H1 (cell line): ENCODE results near the gene COX10. TPM values are rescaled to one million over a fixed set of nuclear protein-coding genes. Genes with fewer than 3 reads are reported as not detected.

ENCODE experiments used
- CTCF ChIA-PET: fragments of 300-600 bp; sonication (Branson Sonifier 250); formaldehyde crosslinking; loops from one replicate; lab custom pipeline; 2021; ENCODE audit not compliant: partially characterized antibody; lab: Charles Lee
- POLR2A ChIA-PET: fragments of 300-600 bp; sonication (Branson Sonifier 250); formaldehyde crosslinking; loops from one replicate; lab custom pipeline; 2021; ENCODE audit warnings: inconsistent platforms; ENCODE audit not compliant: partially characterized antibody; lab: Charles Lee
- DNase-seq, 2 experiments: peaks; one replicate each; pipeline versions ENCODE4 v3.0.0 to v3.0.0-alpha.2; 2010 to 2022; ENCODE audit warnings: low spot score in 2 of 2, low read depth in 1 of 2, mixed read lengths in 1 of 2
- FAIRE-seq: peaks from 2 replicates; lab custom pipeline; 2011; peaks lifted over from hg19 to GRCh38; lab: Jason Lieb, UNC
- H2AFZ ChIP-seq: 2 replicates; pipeline ENCODE4 v1.8.1; 2012; ENCODE audit warnings: low read length, inconsistent platforms
- H2AK5ac ChIP-seq: 2 replicates; pipeline ENCODE4 v1.6.1; 2013; ENCODE audit warnings: low read depth, low read length
- H2BK120ac ChIP-seq: replicated peaks from 2 replicates; pipeline ENCODE3; 2013; ENCODE audit warnings: low read depth, low read length, inconsistent platforms
- H2BK12ac ChIP-seq: 2 replicates; pipeline ENCODE4 v1.6.1; 2013; ENCODE audit warnings: low read depth, low read length
- H2BK15ac ChIP-seq: 2 replicates; pipeline ENCODE4 v1.6.1; 2013; ENCODE audit warnings: low read length
- H2BK20ac ChIP-seq: 2 replicates; pipeline ENCODE4 v1.6.1; 2013; ENCODE audit warnings: low read length
- H2BK5ac ChIP-seq: 2 replicates; pipeline ENCODE4 v1.6.1; 2013; ENCODE audit warnings: low read depth, low read length
- H3K14ac ChIP-seq: 2 replicates; pipeline ENCODE4 v1.6.1; 2013; ENCODE audit warnings: inconsistent platforms; ENCODE audit not compliant: insufficient read length
- H3K18ac ChIP-seq: 2 replicates; pipeline ENCODE4 v1.6.1; 2013; ENCODE audit warnings: low read length; ENCODE audit errors: extremely low read depth
- H3K23ac ChIP-seq: 2 replicates; pipeline ENCODE4 v1.6.1; 2013; ENCODE audit warnings: inconsistent platforms; ENCODE audit not compliant: insufficient read length
- H3K23me2 ChIP-seq: 2 replicates; pipeline ENCODE4 v1.6.1; 2013; ENCODE audit warnings: low read depth, low read length
- H3K27ac ChIP-seq: 2 replicates; pipeline ENCODE4 v1.6.1; 2011; ENCODE audit warnings: low read depth, low read length, inconsistent platforms
- H3K27me3 ChIP-seq, 4 experiments: replicated peaks in 1 of 4; 1 replicate in 1 of 4; 2 replicates in 3 of 4; pipeline versions ENCODE4 v1.6.1 to v1.8.1; 2011 to 2013; ENCODE audit warnings: low read length in 3 of 4, mild to moderate bottlenecking in 3 of 4, inconsistent platforms in 2 of 4, mixed read lengths in 2 of 4, moderate library complexity in 1 of 4; ENCODE audit not compliant: control insufficient read depth in 3 of 4, insufficient read depth in 3 of 4; ENCODE audit errors: extremely low read depth in 1 of 4
- H3K36me3 ChIP-seq, 4 experiments: 2 replicates each; pipeline versions ENCODE4 v1.6.1 to v1.8.1; 2011 to 2013; ENCODE audit warnings: mild to moderate bottlenecking in 4 of 4, low read length in 3 of 4, moderate library complexity in 2 of 4, control low read depth in 1 of 4, inconsistent platforms in 1 of 4; ENCODE audit not compliant: insufficient read depth in 4 of 4, control insufficient read depth in 2 of 4
- H3K4ac ChIP-seq: replicated peaks from 2 replicates; pipeline ENCODE3; 2013; ENCODE audit warnings: low read length, low read depth, mixed read lengths, inconsistent platforms; ENCODE audit not compliant: insufficient read length
- H3K4me1 ChIP-seq, 4 experiments: replicated peaks in 1 of 4; 1 replicate in 1 of 4; 2 replicates in 3 of 4; pipeline versions ENCODE4 v1.6.1 to v1.8.1; 2011 to 2013; ENCODE audit warnings: low read length in 3 of 4, inconsistent platforms in 2 of 4, mixed read lengths in 1 of 4; ENCODE audit not compliant: insufficient read depth in 4 of 4, control insufficient read depth in 3 of 4
- H3K4me2 ChIP-seq, 2 experiments: 2 replicates each; pipeline versions ENCODE4 v1.6.1 to v1.8.1; 2011 to 2013; ENCODE audit warnings: low read depth in 2 of 2, low read length in 2 of 2, control low read depth in 1 of 2, inconsistent platforms in 1 of 2, mild to moderate bottlenecking in 1 of 2; ENCODE audit not compliant: insufficient read depth in 1 of 2
- H3K4me3 ChIP-seq, 4 experiments: fragments of 200-600, 300-600 bp in 1 of 4; sonication (generic), shearing (Covaris generic), sonication (Bioruptor Twin) in 1 of 4; 2 replicates each; pipeline versions ENCODE4 v1.5.1 to v1.8.1; 2011 to 2016; ENCODE audit warnings: low read length in 4 of 4, low read depth in 3 of 4, control low read depth in 2 of 4, inconsistent platforms in 2 of 4, mild to moderate bottlenecking in 2 of 4, mixed read lengths in 1 of 4, moderate library complexity in 1 of 4; ENCODE audit not compliant: insufficient read depth in 2 of 4; ENCODE audit errors: extremely low read depth in 1 of 4
- H3K56ac ChIP-seq: replicated peaks from 2 replicates; pipeline ENCODE3; 2013; ENCODE audit warnings: low read depth, mild to moderate bottlenecking, mixed read lengths, low read length, inconsistent platforms; ENCODE audit not compliant: insufficient read length
- H3K79me1 ChIP-seq: 2 replicates; pipeline ENCODE4 v1.6.1; 2013; ENCODE audit warnings: low read depth, low read length, control low read depth
- H3K79me2 ChIP-seq, 2 experiments: 2 replicates each; pipeline versions ENCODE4 v1.6.1 to v1.8.1; 2012 to 2013; ENCODE audit warnings: low read length in 2 of 2, mild to moderate bottlenecking in 2 of 2, inconsistent platforms in 1 of 2; ENCODE audit not compliant: insufficient read depth in 2 of 2, control insufficient read depth in 1 of 2
- H3K9ac ChIP-seq, 4 experiments: replicated peaks in 1 of 4; 1 replicate in 1 of 4; 2 replicates in 3 of 4; pipeline versions ENCODE4 v1.6.1 to v1.8.1; 2011 to 2013; ENCODE audit warnings: low read depth in 3 of 4, low read length in 3 of 4, control low read depth in 2 of 4, mild to moderate bottlenecking in 2 of 4, moderate library complexity in 2 of 4, inconsistent platforms in 1 of 4; ENCODE audit errors: extremely low read depth in 1 of 4
- H3K9me3 ChIP-seq, 2 experiments: 2 replicates each; pipeline versions ENCODE4 v1.6.1 to v1.8.1; 2012 to 2013; ENCODE audit warnings: mild to moderate bottlenecking in 2 of 2, moderate library complexity in 2 of 2, control low read depth in 1 of 2, inconsistent platforms in 1 of 2, low read depth in 1 of 2, low read length in 1 of 2, mixed read lengths in 1 of 2; ENCODE audit not compliant: insufficient read depth in 2 of 2
- H4K20me1 ChIP-seq, 2 experiments: replicated peaks in 1 of 2; 2 replicates each; pipeline versions ENCODE3 to v1.8.1; 2011 to 2013; ENCODE audit warnings: inconsistent platforms in 2 of 2, low read length in 2 of 2, mild to moderate bottlenecking in 1 of 2; ENCODE audit not compliant: insufficient read depth in 2 of 2, control insufficient read depth in 1 of 2
- H4K5ac ChIP-seq: 2 replicates; pipeline ENCODE4 v1.6.1; 2013; ENCODE audit warnings: low read length, low read depth, mixed read lengths, inconsistent platforms; ENCODE audit not compliant: insufficient read length
- H4K8ac ChIP-seq: 2 replicates; pipeline ENCODE4 v1.8.0; 2013; ENCODE audit warnings: mild to moderate bottlenecking, moderate library complexity, low read length, inconsistent platforms; ENCODE audit not compliant: insufficient read depth; ENCODE audit errors: extremely low read depth
- H4K91ac ChIP-seq: replicated peaks from 2 replicates; pipeline ENCODE3; 2013; ENCODE audit warnings: low read length, mixed read lengths, inconsistent platforms; ENCODE audit not compliant: insufficient read length
- HDAC6 ChIP-seq: IDR thresholded peaks from one replicate; pipeline ENCODE4 v1.7.1; 2012; ENCODE audit warnings: low read depth, mild to moderate bottlenecking, inconsistent platforms, low read length, moderate library complexity
- KDM1A ChIP-seq: fragments of 200-600, 300-600 bp; sonication (generic); IDR thresholded peaks from 2 replicates; pipeline ENCODE4 v1.7.1; 2016; ENCODE audit warnings: mild to moderate bottlenecking, low read length, borderline replicate concordance
- POLR2A ChIP-seq, 2 experiments: IDR thresholded peaks; 1 replicate in 1 of 2; 2 replicates in 1 of 2; pipeline ENCODE4 v1.6.1; 2011; ENCODE audit warnings: low read depth in 2 of 2, low read length in 2 of 2, mild to moderate bottlenecking in 2 of 2; ENCODE audit errors: control extremely low read depth in 1 of 2
- RBBP5 ChIP-seq: IDR thresholded peaks from 2 replicates; pipeline ENCODE4 v1.7.1; 2012; ENCODE audit warnings: low read depth, mild to moderate bottlenecking, inconsistent platforms, low read length, moderate library complexity, borderline replicate concordance
- SRF ChIP-seq: IDR thresholded peaks from 2 replicates; pipeline ENCODE4 v1.6.1; 2011; ENCODE audit warnings: mild to moderate bottlenecking, low read depth, low read length, moderate library complexity
- WGBS, 2 experiments: shearing (Covaris generic) in 1 of 2; methylation state at CpG; one replicate each; pipeline versions ENCODE4 v1.1.6 to v1.1.7; 2013 to 2015; ENCODE audit warnings: low lambda C conversion rate in 2 of 2, mixed read lengths in 2 of 2, inconsistent platforms in 1 of 2, low coverage in 1 of 2, missing lambda C conversion rate in 1 of 2; ENCODE audit not compliant: insufficient replicate concordance in 2 of 2, insufficient coverage in 1 of 2, insufficient read length in 1 of 2; ENCODE audit errors: extremely low coverage in 1 of 2, missing lambda C conversion rate in 1 of 2; 5-methylcytosine and 5-hydroxymethylcytosine counted together
- polyA plus RNA-seq, 7 experiments: library from polyadenylated mRNA; depleted of rRNA in 3 of 7; stranded (reverse) in 5 of 7; unstranded in 2 of 7; fragments of >200 nt in 5 of 7; fragments of 200-250 nt in 2 of 7; gene quantifications; 1 replicate in 5 of 7; 2 replicates in 1 of 7; 4 replicates in 1 of 7; pipeline versions ENCODE4 v1.2.1 to v1.2.3, GENCODE V29; 2011 to 2013; ENCODE audit warnings: missing spikeins in 2 of 7, mixed read lengths in 2 of 7
- total RNA-seq: library from RNA; stranded (reverse); fragmentation: NEBNext Ultra II Directional; extraction: Animal tissue kit (Norgen Biotek cat#: 25700); gene quantifications from 2 replicates; pipeline ENCODE4 v1.2.1, GENCODE V29; 2021
- TF ChIP-seq, protein P1 (sequence below): IDR thresholded peaks from 2 replicates; pipeline ENCODE4 v1.6.1; 2012; ENCODE audit warnings: inconsistent platforms

COX10 gene
- total and polyA plus RNA-seq, 2 of the 8 experiments (the other 6 are each of a cell fraction or from before 2014, with no cell fraction given): 18.0 to 23.0 TPM

DNA sequence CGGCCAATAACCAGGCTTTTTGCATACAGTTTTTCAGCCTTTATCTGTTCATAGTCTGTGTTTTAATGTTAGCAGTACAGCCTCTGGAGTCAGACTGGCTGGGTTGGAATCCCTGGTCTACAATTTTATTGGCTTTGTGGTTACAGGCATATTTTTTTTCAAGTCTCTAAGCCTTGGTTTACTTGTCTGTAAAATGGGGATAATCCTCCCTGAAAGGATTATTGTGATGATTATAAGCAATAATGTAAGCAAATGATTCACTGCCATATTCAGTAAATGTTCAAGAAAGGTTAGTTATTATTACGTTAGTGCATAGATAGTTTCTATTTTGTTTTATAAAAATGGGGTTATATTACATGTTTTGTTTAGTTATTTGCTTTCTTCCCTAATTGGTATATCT, 15.7 kb downstream of the COX10 start:
- H3K4me2 ChIP-seq: no peak overlapping the region
- H2AK5ac ChIP-seq: no peak overlapping the region
- H3K79me1 ChIP-seq: no peaks in the 10 kb centered on the region; the same call in 1 of the 2 replicates
- no peak overlapping the region for H2BK15ac ChIP-seq
- H3K14ac ChIP-seq: no peak overlapping the region
- no peak overlapping the region for H3K27ac ChIP-seq
- no peak for DNase-seq
- no peak overlapping the region for H3K4me3 ChIP-seq
- peaks cover 0 to 25% of the 10 kb centered on the region in 2 experiments; a peak in 2 of 4 replicates for H3K79me2 ChIP-seq
- POLR2A ChIA-PET: no interaction called here
- no peak overlapping the region for H2AFZ ChIP-seq
- no peak overlapping the region for H2BK12ac ChIP-seq
- no peak for FAIRE-seq
- H3K4me1 ChIP-seq: no peaks in the 10 kb centered on the region
- H2BK120ac ChIP-seq: no peak overlapping the region
- WGBS, 2 experiments: 90% methylated on average over 2 of the region's 2 CpGs; no CpG with 5 or more reads in 1 of the 2 experiments
- H3K23ac ChIP-seq: no peak overlapping the region
- no peak overlapping the region for H2BK20ac ChIP-seq
- no peak overlapping the region for H4K5ac ChIP-seq
- no peaks in the 10 kb centered on the region for H3K27me3 ChIP-seq
- H3K4ac ChIP-seq: no peak overlapping the region
- H3K56ac ChIP-seq: no peak overlapping the region
- no peaks in the 10 kb centered on the region for H3K23me2 ChIP-seq
- no peak overlapping the region for H2BK5ac ChIP-seq
- H4K8ac ChIP-seq: no peak overlapping the region
- no peaks in the 10 kb centered on the region for H3K9me3 ChIP-seq
- H3K9ac ChIP-seq: no peak overlapping the region
- no peak overlapping the region for H4K91ac ChIP-seq
- TF ChIP-seq, protein P1, sequence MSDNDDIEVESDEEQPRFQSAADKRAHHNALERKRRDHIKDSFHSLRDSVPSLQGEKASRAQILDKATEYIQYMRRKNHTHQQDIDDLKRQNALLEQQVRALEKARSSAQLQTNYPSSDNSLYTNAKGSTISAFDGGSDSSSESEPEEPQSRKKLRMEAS: no peak
- TF ChIP-seq HDAC6 (no peak), RBBP5 (no peak), POLR2A (IDR thresholded peaks at IDR 0.05; ENCODE audit: control extremely low read depth in 1 of 2, low read depth in 2 of 2, low read length in 2 of 2) (no peak), KDM1A (no peak), SRF (no peak)
- CTCF ChIA-PET: no interaction called here
- no peak overlapping the region for H3K18ac ChIP-seq
- H3K36me3 ChIP-seq: no peaks in the 10 kb centered on the region
- H4K20me1 ChIP-seq: peaks cover 0 to 5% of the 10 kb centered on the region in 2 experiments
